ENCODE measurements around the gene TMEM272.

GRCh38 chr13:51778392-51778791 lies 66.6 kb downstream of the TMEM272 start:
- TF ChIP-seq CTCF (conservative IDR thresholded peaks at IDR 0.05; ENCODE audit: low read depth in 2 of 2) = no peak
- no peak for TF ChIP-seq REST (IDR thresholded peaks at IDR 0.05; ENCODE audit: unreplicated experiment)
- no peak for TF ChIP-seq EZH2 (IDR thresholded peaks at IDR 0.05; ENCODE audit: low read depth, unreplicated experiment)
- no peak for TF ChIP-seq EZH2phosphoT487 (IDR thresholded peaks at IDR 0.05; ENCODE audit: unreplicated experiment)
- no peak for TF ChIP-seq POLR2AphosphoS5 (IDR thresholded peaks at IDR 0.05; ENCODE audit: low read depth)
- TF ChIP-seq ZNF114 (CRISPR knock-in tag; IDR thresholded peaks at IDR 0.05) = no peak
- TF ChIP-seq NANOG (IDR thresholded peaks at IDR 0.05; ENCODE audit: borderline replicate concordance) = no peak
- TF ChIP-seq CREB1 (CRISPR knock-in tag; IDR thresholded peaks at IDR 0.05; ENCODE audit: low read depth) = no peak

Data from GM23338 (cell line).